MM.1S (cell line): Measurements from ENCODE around the gene BICRAL.

Source experiments
- EZH2phosphoT487 ChIP-seq: fragments of 300-600 bp; sonication (generic); IDR thresholded peaks from 2 replicates; pipeline ENCODE4 v1.6.1; 2018; ENCODE audit warnings: antibody characterized with exemption, low read length
- TF ChIP-seq, protein P1 (sequence below): fragments of 300-600 bp; sonication (generic); IDR thresholded peaks from 2 replicates; pipeline ENCODE4 v1.5.1; 2016; ENCODE audit warnings: antibody characterized with exemption, low read length, mixed read lengths

DNA sequence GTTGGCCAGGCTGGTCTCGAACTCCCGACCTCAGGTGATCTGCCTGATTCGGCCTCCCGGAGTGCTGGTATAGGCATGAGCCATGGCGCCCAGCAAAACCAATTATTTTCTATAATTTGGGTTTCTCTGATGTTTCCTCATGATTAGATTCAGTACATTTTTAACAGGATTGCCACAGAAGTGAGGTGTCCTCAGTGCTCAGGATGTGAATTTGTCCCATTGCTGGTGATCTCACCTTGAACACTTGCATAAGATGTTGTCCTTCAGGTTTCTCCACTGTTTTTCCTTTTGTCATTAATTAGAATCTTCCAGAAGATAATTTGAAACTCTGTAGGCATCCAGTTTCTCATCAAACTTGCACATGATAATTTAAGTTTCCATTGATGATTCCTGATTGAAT is 52.2 kb downstream of the BICRAL start:
- no peak for TF ChIP-seq EZH2phosphoT487
- TF ChIP-seq, protein P1, sequence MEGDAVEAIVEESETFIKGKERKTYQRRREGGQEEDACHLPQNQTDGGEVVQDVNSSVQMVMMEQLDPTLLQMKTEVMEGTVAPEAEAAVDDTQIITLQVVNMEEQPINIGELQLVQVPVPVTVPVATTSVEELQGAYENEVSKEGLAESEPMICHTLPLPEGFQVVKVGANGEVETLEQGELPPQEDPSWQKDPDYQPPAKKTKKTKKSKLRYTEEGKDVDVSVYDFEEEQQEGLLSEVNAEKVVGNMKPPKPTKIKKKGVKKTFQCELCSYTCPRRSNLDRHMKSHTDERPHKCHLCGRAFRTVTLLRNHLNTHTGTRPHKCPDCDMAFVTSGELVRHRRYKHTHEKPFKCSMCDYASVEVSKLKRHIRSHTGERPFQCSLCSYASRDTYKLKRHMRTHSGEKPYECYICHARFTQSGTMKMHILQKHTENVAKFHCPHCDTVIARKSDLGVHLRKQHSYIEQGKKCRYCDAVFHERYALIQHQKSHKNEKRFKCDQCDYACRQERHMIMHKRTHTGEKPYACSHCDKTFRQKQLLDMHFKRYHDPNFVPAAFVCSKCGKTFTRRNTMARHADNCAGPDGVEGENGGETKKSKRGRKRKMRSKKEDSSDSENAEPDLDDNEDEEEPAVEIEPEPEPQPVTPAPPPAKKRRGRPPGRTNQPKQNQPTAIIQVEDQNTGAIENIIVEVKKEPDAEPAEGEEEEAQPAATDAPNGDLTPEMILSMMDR, result no peak
